HepG2 (cell line): Measurements from ENCODE around the gene IQCN. TPM values are rescaled to one million over a fixed set of nuclear protein-coding genes. Genes with fewer than 3 reads are reported as not detected.

Experiments used
- CBX1 ChIP-seq: IDR thresholded peaks from one replicate; pipeline ENCODE4 v1.6.1; 2016; ENCODE audit warnings: antibody characterized with exemption, low read depth
- GATA4 ChIP-seq: sonication (generic); IDR thresholded peaks from 2 replicates; pipeline ENCODE4 v1.6.1; 2016; ENCODE audit warnings: antibody characterized with exemption, low read depth, borderline replicate concordance
- GTF3A ChIP-seq: sonication (generic); formaldehyde crosslinking; conservative IDR thresholded peaks from 2 replicates; pipeline ENCODE4 v1.4.0; 2020; ENCODE audit warnings: mild to moderate bottlenecking, missing genetic modification reagents
- ISL2 ChIP-seq: sonication (generic); formaldehyde crosslinking; IDR thresholded peaks from 2 replicates; pipeline ENCODE4 v1.5.0; 2020; ENCODE audit warnings: missing genetic modification reagents
- KAT8 ChIP-seq: IDR thresholded peaks from 2 replicates; pipeline ENCODE4 v1.6.1; 2016; ENCODE audit warnings: missing genetic modification reagents, missing compliant biosample characterization
- NAIF1 ChIP-seq: sonication (generic); formaldehyde crosslinking; IDR thresholded peaks from 2 replicates; pipeline ENCODE4 v1.5.0; 2020; ENCODE audit warnings: mild to moderate bottlenecking, missing genetic modification reagents, borderline replicate concordance
- NBN ChIP-seq: fragments of 450-650 bp; conservative IDR thresholded peaks from 2 replicates; pipeline ENCODE4 v1.6.1; 2017
- NCOR1 ChIP-seq: fragments of 200-600 bp; sonication (generic); IDR thresholded peaks from 2 replicates; pipeline ENCODE4 v1.7.0; 2017; ENCODE audit warnings: antibody characterized with exemption, low read length, borderline replicate concordance
- NFKBIZ ChIP-seq: IDR thresholded peaks from 2 replicates; pipeline ENCODE4 v1.6.1; 2018; ENCODE audit warnings: missing genetic modification reagents, missing compliant biosample characterization
- NRL ChIP-seq: sonication (generic); formaldehyde crosslinking; IDR thresholded peaks from 2 replicates; pipeline ENCODE4 v1.5.0; 2020; ENCODE audit warnings: missing genetic modification reagents, mild to moderate bottlenecking, moderate library complexity, borderline replicate concordance
- SKI ChIP-seq: fragments of 450-650 bp; IDR thresholded peaks from one replicate; pipeline ENCODE4 v1.6.1; 2018; ENCODE audit warnings: mild to moderate bottlenecking; ENCODE audit not compliant: partially characterized antibody
- SKIL ChIP-seq: sonication (generic); formaldehyde crosslinking; IDR thresholded peaks from 2 replicates; pipeline ENCODE4 v1.8.0; 2022; ENCODE audit warnings: missing genetic modification reagents, mild to moderate bottlenecking, moderate library complexity, borderline replicate concordance
- SPEN ChIP-seq: sonication (generic); formaldehyde crosslinking; IDR thresholded peaks from 2 replicates; pipeline ENCODE4 v1.5.1; 2020; ENCODE audit warnings: low read depth, mild to moderate bottlenecking, missing genetic modification reagents
- TAF15 ChIP-seq: fragments of 200-400 bp; formaldehyde crosslinking; IDR thresholded peaks from one replicate; pipeline ENCODE4 v1.6.1; 2018; ENCODE audit warnings: mild to moderate bottlenecking, low read depth, low read length; ENCODE audit not compliant: poor library complexity, severe bottlenecking
- TBX3 ChIP-seq: fragments of 450-650 bp; IDR thresholded peaks from 2 replicates; pipeline ENCODE4 v1.6.1; 2017; ENCODE audit warnings: antibody characterized with exemption, mild to moderate bottlenecking, inconsistent platforms, borderline replicate concordance
- THAP8 ChIP-seq: sonication (generic); formaldehyde crosslinking; IDR thresholded peaks from 2 replicates; pipeline ENCODE4 v1.5.1; 2020; ENCODE audit warnings: missing genetic modification reagents, mild to moderate bottlenecking, borderline replicate concordance
- TOPORS ChIP-seq: sonication (generic); formaldehyde crosslinking; IDR thresholded peaks from 2 replicates; pipeline ENCODE4 v1.8.0; 2023; ENCODE audit warnings: mild to moderate bottlenecking, missing genetic modification reagents
- ZBTB1 ChIP-seq: sonication (generic); formaldehyde crosslinking; IDR thresholded peaks from 2 replicates; pipeline ENCODE4 v1.4.0; 2020; ENCODE audit warnings: missing genetic modification reagents, borderline replicate concordance
- ZC3H13 ChIP-seq: sonication (generic); formaldehyde crosslinking; IDR thresholded peaks from 2 replicates; pipeline ENCODE4 v1.8.1; 2023; ENCODE audit warnings: mild to moderate bottlenecking, missing genetic modification reagents, moderate library complexity
- ZFP41 ChIP-seq: sonication (generic); formaldehyde crosslinking; IDR thresholded peaks from 2 replicates; pipeline ENCODE4 v1.4.0; 2020; ENCODE audit warnings: mild to moderate bottlenecking, missing genetic modification reagents, borderline replicate concordance
- ZNF234 ChIP-seq: sonication (generic); formaldehyde crosslinking; conservative IDR thresholded peaks from 2 replicates; pipeline ENCODE4 v1.5.1; 2020; ENCODE audit warnings: mild to moderate bottlenecking, missing genetic modification reagents
- ZNF281 ChIP-seq: sonication (generic); formaldehyde crosslinking; IDR thresholded peaks from 2 replicates; pipeline ENCODE4 v1.4.0; 2020; ENCODE audit warnings: missing genetic modification reagents, borderline replicate concordance
- ZNF282 ChIP-seq: fragments of 450-650 bp; IDR thresholded peaks from 2 replicates; pipeline ENCODE4 v1.6.1; 2018; ENCODE audit not compliant: partially characterized antibody
- polyA plus RNA-seq, 8 experiments: library from polyadenylated mRNA; depleted of rRNA in 3 of 8; stranded (reverse) in 7 of 8; unstranded in 1 of 8; fragments of >200 nt; fragmentation: Illumina TruSeq in 4 of 8; extraction: Trizol in 4 of 8; gene quantifications; 2 replicates each; pipeline versions ENCODE4 v1.2.1 to v1.2.3, GENCODE V29; 2011 to 2016; ENCODE audit warnings: low read depth in 4 of 8, missing spikeins in 1 of 8, mixed read lengths in 1 of 8; ENCODE audit not compliant: insufficient read depth in 1 of 8
- total RNA-seq, 5 experiments: library from RNA; depleted of rRNA; stranded (reverse); fragments of >200 nt; fragmentation: Illumina TruSeq; extraction: Trizol; gene quantifications; 2 replicates each; pipeline ENCODE4 v1.2.3, GENCODE V29; 2016; ENCODE audit warnings: low read depth in 1 of 5

Gene IQCN
- total and polyA plus RNA-seq, 2 of the 13 experiments (the other 11 are each of a cell fraction or from before 2014, with no cell fraction given), result 0.04 to 0.18 TPM

GRCh38 chr19:18304458-18305310 is 30.4 kb upstream of the IQCN start (continued):
- TF ChIP-seq SKI (peak; percentile 63), ZFP41 (0 out of 2 replicates have a peak, but pooled peaks have one; percentile 38), NBN (no peak), NAIF1 (CRISPR knock-in tag) (no peak), GTF3A (CRISPR knock-in tag) (peak; percentile 76; the same call in 1 of the 2 replicates), NRL (CRISPR knock-in tag) (peak; percentile 15; the same call in 1 of the 2 replicates), GATA4 (no peak), SPEN (CRISPR knock-in tag) (peak; percentile 87), NCOR1 (no peak), KAT8 (CRISPR knock-in tag) (peak; percentile 83), TBX3 (no peak), TOPORS (0 out of 2 replicates have a peak, but pooled peaks have one; percentile 44), NFKBIZ (CRISPR knock-in tag) (no peak), TAF15 (no peak), THAP8 (CRISPR knock-in tag) (no peak), ZBTB1 (no peak), CBX1 (peak; percentile 52), ZNF234 (CRISPR knock-in tag) (no peak), ZNF282 (no peak), ZNF281 (CRISPR knock-in tag) (peak; percentile 85), ZC3H13 (CRISPR knock-in tag) (peak; percentile 53; the same call in 1 of the 2 replicates), ISL2 (CRISPR knock-in tag) (no peak), SKIL (peak; percentile 67; the same call in 1 of the 2 replicates)
